Endometrial microvascular endothelial cells (primary cell): ENCODE data around the gene HMX2. TPM values are rescaled to one million over a fixed set of nuclear protein-coding genes. Genes with fewer than 3 reads are reported as not detected.
"Not testable (repeated sequence)": the region's sequence is repeated elsewhere in the genome, so short reads cannot be mapped to it uniquely, and the experiment has no call there.

ENCODE experiments used
- in situ Hi-C: cut with HindIII; loops from 2 replicates; pipeline ENCODE4 v1.10.0; 2017; ENCODE audit warnings: low sequenced_read_pairs, low pct_unique_long_range_greater_than_20kb; ENCODE audit errors: inconsistent ontology term
- total RNA-seq: library from RNA; depleted of rRNA; stranded (reverse); fragments of >200 nt; gene quantifications from one replicate; pipeline ENCODE4 v1.2.3, GENCODE V29; 2015; ENCODE audit errors: inconsistent ontology term

Gene HMX2
- total RNA-seq, 1 donor from 2014 or later: not detected

DNA sequence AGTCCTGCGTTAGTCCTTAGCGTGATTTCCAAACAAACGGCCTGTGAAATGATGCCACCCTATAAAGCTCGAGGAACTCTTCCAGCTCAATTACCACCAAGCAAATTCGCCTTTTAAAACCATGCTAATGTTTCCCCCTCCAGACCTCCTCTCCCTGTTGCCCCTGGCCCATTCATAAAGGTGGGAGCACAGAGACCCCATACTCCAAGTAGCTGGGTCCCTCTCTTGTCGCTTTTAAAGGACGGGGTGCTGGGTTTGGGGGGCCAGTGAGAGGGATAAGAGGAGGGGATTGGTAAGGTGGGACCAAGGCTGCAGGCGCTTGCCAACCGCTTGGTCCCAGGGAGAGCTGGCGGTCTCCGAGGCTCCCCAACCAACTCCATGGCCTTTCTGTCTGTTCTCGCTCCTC lies 1.2 kb downstream of the HMX2 start:
- in situ Hi-C loops: no loop called here

DNA sequence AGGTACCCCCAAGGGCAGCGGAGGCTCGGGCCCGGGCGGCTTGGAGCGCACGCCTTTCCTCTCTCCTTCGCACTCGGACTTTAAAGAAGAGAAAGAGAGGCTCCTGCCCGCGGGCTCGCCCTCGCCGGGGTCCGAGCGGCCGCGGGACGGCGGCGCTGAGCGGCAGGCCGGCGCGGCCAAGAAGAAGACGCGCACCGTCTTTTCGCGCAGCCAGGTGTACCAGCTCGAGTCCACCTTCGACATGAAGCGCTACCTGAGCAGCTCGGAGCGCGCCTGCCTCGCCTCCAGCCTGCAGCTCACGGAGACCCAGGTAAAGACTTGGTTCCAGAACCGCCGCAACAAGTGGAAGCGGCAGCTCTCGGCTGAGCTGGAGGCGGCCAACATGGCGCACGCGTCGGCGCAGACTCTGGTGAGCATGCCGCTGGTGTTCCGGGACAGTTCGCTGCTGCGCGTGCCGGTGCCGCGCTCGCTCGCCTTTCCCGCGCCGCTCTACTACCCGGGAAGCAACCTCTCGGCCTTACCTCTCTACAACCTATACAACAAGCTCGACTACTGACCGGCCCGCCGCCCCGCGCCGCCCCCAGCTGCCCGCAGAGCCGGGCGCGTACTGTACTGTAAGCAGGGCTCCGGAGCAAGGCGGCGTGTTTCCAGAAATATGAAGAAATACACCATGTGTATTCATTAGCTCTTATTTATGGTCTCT lies 1.8 kb downstream of the HMX2 start:
- in situ Hi-C loops: no loop called here

DNA sequence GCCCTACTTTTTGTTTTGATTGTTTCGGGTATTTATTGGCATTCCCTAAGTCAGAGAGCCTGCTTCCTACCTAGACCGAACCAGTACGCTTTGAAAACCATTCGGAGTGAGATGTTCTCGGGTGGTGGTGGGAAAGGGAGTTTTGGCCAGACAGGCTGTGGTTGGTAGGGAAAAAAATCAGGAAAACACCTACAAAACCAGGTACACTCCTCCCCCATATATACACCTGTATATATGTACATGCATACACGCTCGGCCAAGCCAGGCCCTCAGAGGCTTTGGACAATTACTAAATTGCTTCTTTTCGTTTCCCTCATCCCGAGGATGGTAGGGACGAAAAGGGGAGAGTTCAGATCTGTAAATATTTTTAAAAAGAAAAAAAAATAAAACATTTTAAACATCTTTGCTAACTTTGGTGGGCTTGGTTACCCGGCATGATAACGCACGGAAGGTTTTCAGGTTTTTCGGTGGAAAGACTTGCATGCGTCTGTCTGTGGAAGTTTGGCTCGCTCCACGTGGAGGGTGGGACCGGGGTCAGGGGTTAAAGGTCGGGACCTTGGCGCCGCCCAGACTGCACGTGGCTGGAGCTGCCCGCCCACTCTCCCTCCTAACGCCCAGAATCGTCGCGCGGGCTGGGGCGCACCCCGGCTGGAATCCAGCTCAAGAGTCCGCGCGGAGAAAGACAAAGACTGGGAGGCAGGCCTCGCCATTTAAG lies 2.5 kb downstream of the HMX2 start:
- in situ Hi-C loops: no loop called here

DNA sequence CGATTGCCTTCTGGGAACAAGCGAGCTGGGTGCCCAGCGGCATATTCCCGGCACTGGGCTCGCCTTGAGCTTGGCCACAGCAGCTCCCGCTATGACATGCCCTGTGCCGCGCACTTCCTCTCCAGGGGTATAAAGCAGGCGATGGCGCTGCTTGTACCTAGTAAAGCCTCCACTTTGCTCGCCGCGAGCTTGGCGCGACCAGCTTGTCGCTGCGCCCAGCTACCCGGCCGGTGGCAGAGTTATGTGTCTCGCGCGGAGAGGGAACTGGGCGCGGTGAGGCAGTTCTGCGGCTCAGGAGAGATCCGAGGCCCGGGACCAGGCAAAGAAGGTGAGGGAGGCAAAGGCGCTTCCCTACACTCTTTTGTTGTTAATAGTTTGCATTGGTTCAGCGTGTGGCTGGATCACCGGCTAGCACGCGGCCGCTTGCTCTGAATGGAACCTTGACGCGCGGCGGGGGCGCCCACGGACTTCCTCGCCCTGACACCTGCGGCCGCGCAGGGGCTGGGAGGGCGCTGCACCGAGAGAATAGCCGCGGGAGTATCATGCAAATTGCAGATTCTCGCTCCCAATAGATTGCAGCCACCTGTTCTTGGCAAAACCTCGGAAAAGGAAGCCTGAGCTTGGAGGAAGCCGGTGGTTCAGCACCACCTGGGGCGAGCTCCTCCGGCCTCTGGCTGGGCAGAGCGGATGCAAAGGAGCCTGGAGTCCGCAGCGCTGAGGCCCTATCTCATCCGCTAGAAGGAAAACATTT lies 3.2 kb downstream of the HMX2 start:
- in situ Hi-C loops: no loop called here

DNA sequence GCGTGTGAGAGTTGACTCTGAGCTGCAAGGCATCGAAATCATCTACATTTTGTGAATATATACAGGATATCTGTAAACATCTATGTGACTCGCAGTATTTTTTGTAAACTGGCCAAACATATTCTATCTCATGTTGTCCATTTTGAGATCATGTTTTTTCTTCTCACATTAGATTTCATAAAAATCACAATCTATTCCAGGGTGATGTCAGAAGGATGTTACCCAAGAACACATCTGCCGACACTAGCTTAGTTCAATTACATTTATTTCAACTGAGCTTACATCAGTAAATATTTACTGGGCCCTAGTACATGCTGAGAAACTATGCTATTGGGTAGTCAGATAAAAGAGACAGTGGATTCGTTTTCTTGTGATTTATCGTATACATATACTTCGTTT lies 3.8 kb downstream of the HMX2 start:
- in situ Hi-C loops: no loop called here

DNA sequence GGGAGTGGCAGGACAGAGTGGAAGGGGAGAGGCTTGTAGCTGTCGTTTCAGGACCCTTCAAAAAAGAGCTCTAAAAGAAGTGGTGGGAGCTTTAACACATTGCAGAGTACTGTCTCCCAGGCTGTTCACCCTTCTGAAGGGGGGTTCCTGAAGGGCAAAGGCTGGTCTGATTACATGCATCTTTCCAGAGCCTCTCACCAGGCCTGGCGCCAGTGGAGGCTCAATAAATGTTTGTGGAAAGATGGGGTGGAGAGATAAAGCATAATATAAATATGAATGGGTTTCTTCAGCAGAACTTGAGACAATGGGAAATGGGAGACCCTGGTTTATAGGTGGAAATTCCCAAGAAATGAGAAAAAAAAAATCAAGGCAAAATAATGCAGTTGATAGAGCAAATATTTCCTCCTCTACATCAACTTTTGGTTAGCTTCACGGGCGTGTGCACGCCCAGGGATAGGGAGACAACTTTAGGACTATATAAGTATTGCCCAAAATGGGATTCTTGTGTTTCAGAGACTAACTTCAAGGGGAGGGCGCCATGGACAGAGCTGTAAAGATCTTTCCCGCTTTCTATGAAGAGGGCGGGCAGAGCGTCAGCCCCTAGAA lies 5.7 kb downstream of the HMX2 start:
- in situ Hi-C loops: no loop called here

DNA sequence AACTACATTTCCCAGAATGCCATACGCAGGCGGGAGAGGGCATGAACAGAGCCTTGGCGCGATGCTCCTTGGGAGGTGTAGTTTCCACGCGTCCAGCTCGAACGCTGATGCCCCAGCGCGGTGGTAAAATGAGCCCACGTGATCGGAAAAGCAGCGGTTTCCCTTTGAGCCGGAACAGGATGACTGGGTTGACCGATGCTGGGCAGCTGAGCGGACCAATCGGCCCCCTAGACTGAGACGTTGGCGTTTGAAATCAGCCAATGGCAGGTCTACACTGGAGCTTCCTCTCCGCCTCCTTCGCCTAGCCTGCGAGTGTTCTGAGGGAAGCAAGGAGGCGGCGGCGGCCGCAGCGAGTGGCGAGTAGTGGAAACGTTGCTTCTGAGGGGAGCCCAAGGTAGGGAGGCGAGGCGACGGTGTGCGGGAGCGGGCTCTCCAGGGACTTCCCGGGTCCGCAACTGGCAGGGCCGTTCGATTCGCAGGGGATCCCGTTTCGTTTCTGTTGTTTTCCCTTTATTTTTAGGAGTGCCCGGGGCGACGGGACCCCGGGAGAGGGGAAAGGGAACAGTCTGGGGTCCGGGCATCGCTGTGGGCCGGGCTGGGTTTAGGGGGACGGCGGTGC lies 6.3 kb downstream of the HMX2 start, which contains the start of gene BUB3:
BUB3 (plus strand) TSS at position 311 of the 619 bp plus-strand sequence. CDS start 516 bp downstream, outside the sequence.
- in situ Hi-C loops: no loop called here

DNA sequence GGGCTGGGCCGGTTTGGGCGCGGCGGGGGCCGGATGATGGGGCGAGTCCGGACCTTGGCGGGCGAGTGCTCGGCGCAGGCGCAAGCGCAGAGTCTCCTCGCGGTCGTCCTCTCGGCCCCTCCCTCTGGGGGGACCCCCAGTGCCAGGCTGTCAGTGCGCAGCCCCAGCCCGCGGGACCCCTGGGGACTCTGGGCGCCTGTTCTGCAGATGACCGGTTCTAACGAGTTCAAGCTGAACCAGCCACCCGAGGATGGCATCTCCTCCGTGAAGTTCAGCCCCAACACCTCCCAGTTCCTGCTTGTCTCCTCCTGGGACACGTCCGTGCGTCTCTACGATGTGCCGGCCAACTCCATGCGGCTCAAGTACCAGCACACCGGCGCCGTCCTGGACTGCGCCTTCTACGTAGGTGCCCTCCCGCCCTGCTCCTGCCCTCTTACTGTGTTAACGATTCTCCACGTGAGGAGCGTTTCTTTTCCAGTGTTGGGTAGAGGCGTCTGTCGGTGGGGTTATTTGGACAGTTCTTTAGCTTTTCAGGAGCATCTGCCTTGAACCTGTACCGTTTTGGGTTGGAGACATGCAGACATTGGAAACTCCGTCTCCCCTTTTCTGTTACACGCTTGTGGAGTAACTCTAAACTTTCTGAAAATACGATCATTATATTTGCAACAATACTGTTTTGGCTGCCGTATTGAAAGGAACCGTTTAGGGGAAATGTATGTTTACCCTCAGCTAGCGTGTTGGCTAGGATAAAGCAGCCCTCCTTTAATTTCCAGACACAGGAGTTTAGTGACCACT lies 7.0 kb downstream of the HMX2 start:
- in situ Hi-C loops: no loop called here

DNA sequence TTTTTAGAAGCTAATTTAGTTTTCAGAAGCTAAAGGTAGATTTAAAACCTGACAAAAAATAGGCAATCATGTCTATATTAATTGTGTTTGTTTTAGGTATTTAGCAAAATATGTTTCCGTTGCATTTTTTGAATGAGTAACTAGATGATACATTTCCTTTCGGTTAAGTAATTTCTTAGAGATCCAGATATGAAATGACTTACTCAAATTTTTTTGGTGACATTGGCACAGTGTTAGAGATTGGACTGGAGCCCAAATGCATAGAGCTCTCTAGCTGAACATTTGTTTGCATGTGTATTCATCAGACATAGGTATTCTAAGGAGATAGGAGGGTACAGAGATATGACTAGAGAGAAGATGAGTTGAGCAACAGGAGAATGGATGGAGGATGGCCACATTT lies 8.1 kb downstream of the HMX2 start:
- in situ Hi-C loops: no loop called here

DNA sequence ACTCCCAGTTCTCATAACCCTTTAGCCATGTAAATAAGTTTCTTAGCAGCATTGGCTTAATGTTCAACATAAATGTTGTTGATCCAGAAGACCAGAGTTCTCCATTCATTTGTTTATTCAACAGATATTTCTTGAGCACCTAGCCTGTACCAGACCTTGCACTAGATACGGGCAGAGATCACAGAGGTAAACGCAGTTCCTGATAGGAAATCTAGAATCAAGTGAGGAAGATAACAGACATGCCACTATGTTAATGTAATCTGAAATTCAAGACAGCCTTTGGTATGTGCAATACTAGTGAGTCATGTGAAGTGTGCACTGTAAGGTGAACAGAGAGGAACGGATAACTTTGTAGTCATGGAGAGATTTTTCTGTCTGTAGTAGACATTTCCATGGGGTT lies 9.3 kb downstream of the HMX2 start:
- in situ Hi-C loops: no loop called here

DNA sequence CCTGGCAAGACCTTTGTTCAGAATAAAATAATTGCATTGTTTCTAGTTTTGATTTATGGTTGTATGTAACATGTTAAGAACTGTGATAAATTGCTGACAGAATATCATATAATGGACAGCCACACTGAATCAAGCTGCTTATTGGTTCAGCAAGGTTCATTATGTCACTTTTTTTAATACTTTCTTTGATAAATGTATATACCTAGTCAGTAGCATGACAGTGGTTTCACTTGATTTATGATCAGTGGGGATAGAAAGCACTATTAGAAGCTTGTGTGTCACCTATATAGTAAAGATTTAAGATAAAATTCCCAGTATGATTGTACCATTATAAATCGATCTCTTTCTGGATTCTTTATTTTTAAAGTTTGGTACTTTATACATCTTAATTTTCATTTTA lies 10.7 kb downstream of the HMX2 start:
- in situ Hi-C loops: no loop called here

DNA sequence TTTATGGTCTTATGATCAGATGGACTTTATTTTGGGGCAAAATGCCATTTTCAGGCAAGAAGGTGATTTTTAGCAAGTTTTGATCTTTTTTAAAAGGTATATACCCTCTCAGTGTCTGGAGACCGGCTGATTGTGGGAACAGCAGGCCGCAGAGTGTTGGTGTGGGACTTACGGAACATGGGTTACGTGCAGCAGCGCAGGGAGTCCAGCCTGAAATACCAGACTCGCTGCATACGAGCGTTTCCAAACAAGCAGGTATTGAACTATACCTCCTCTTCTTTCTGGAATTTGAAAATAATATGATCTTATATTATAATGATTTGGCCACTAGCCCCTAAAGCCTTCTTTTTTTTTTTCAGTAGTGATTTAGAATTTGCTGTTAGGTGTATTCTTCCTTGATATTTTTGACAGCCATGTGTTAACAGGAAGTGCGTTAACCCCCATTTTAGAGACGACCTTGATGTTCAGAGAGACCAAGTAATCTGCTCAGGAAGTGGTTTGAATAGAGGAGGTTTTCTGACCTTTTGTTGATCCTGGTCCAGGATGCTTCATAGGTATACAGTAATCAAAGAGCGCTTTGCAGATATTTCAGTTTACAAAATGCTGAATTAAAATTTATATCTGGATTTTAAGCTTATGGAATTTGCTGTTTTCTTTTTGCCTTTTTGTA lies 12.5 kb downstream of the HMX2 start:
- in situ Hi-C loops: no loop called here

DNA sequence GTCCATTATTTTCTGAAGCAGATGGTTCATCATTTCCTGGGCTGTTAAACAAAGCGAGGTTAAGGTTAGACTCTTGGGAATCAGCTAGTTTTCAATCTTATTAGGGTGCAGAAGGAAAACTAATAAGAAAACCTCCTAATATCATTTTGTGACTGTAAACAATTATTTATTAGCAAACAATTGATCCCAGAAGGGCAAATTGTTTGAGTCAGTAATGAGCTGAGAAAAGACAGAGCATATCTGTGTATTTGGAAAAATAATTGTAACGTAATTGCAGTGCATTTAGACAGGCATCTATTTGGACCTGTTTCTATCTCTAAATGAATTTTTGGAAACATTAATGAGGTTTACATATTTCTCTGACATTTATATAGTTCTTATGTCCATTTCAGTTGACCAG lies 16.4 kb downstream of the HMX2 start:
- in situ Hi-C loops: no loop called here

DNA sequence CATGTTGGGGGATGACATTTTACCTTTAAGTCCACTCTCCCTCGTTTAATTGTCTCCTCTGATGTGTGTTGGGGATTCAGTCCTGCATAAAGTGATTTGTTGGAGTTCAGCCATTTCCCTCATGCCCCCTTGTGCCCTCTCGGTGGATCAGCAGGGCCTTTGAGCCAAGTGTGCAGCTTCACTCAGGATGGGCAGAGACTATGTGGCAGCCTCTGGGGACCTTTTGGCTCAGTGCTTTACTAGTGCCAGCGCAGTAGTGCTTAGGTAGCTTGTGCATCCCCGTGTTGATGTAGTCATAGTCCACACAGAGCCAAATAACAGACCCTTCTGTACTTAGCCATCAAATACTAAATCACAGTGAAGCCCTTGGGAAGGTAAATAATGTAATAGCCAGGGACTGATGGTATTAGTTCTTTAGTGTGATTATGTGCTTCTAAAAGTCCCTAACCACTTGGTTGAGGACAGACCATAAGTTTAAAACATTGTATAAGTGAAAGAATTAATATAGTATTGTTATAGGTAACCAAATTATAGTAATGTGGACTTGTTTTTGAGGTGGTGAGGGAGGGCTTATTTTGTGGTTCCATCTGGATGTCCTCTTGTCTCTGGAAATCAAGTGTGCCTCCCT lies 17.6 kb downstream of the HMX2 start:
- in situ Hi-C loops: no loop called here

DNA sequence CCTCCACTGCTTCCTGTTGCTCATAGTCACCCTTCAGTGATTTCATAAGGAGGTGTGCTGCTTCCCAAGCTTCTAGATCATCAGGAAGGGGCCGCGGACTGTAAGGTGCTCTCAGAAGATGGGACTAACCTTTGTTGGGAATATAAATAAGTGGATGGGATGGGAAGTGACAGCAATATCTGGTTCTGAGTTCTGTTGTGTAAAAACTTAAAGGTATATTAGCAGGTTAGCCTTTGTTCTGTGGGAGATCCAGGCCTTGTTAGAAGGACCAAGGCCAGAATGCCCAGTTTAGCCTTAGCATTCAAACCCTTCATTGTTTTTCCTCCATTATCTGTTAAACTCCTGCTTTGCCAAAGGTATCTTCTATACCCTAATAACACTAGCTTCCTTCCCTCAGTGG lies 18.7 kb downstream of the HMX2 start:
- in situ Hi-C loops: no loop called here

DNA sequence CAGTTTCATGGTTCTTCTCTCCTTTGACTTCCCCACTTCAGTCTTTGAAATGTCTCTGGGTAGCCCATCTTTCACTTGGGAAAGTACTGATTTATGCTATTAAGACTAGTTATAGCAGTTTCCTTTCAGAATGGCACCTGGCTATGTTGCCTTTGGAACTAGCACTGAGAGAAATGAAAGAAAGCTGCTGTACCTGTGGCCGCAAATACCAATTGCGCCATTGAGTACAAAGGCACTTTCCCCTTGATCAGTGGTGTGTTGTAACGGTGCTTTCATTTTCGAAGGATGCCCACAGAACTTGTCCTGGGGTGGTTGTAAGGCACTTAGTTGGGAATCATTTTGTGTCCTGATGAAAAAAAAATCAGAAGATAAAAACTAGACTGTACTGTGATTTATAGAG lies 23.0 kb downstream of the HMX2 start:
- in situ Hi-C loops: no loop called here

DNA sequence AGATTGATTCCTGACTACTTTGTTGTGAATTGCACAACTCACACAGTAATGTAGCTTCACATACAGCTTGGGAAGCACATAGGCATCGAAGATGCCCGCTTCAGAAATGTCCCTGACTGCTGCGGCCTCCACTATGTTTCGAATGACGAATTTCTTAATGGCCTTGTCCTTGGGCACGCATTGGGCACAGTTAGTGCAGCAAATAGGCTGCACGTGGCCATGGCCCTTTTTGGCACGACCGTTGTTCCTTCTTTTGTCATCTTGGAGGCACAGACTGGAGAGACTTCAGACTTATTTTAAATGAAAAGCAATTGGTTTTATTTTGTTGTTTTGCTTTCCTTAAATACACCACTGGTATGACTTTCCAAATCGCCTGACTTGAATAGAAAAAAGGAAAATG lies 23.7 kb downstream of the HMX2 start:
- in situ Hi-C loops: not testable (repeated sequence)
